A549 (cell line): ENCODE results near the gene LGMN. TPM values are rescaled to one million over a fixed set of nuclear protein-coding genes. Genes with fewer than 3 reads are reported as not detected.

Experiments used
- ATAC-seq, 2 experiments: fragments of 200-7000 bp in 1 of 2; fragments of >200 bp in 1 of 2; cut with Nextera tagmentation in 1 of 2; cut with Tn5 transposase in 1 of 2; 3 replicates each; pipeline versions ENCODE4 v1.8.0 to v1.9.1; 2018 to 2020; ENCODE audit warnings: mild to moderate bottlenecking in 1 of 2, moderate library complexity in 1 of 2
- CTCF ChIA-PET: fragments of 300-600 bp; sonication (Branson Sonifier 250); formaldehyde crosslinking; extraction: SDS; loops from one replicate; lab custom pipeline; 2021; ENCODE audit warnings: antibody characterized with exemption, inconsistent platforms; lab: Yijun Ruan, JAX
- POLR2A ChIA-PET: fragments of 350-600 bp; formaldehyde crosslinking; extraction: SDS; loops from one replicate; lab custom pipeline; 2021; ENCODE audit warnings: antibody characterized with exemption, inconsistent platforms; lab: Yijun Ruan, JAX
- DNase-seq, 2 experiments: peaks; one replicate each; pipeline versions ENCODE4 v3.0.0 to v3.0.0-alpha.2; 2011 to 2016; ENCODE audit warnings: low read depth in 1 of 2, low spot score in 1 of 2
- FAIRE-seq: peaks from 2 replicates; lab custom pipeline; 2011; peaks lifted over from hg19 to GRCh38; lab: Jason Lieb, UNC
- H3K27ac ChIP-seq, 2 experiments: fragments of >200 bp; sonication (Bioruptor Twin); formaldehyde crosslinking; 3 replicates each; pipeline ENCODE4 v1.5.1; 2016 to 2017
- H3K4me1 ChIP-seq: fragments of >200 bp; sonication (Bioruptor Twin); formaldehyde crosslinking; 3 replicates; pipeline ENCODE4 v1.6.1; 2016
- H3K4me2 ChIP-seq: fragments of >200 bp; sonication (Bioruptor Twin); formaldehyde crosslinking; 3 replicates; pipeline ENCODE4 v1.6.1; 2016
- H3K4me3 ChIP-seq: fragments of >200 bp; sonication (Bioruptor Twin); formaldehyde crosslinking; 3 replicates; pipeline ENCODE4 v1.5.1; 2016
- H3K9me3 ChIP-seq: fragments of >200 bp; sonication (Bioruptor Twin); formaldehyde crosslinking; 3 replicates; pipeline ENCODE4 v1.6.1; 2016
- BHLHE40 ChIP-seq: IDR thresholded peaks from 2 replicates; pipeline ENCODE4 v1.6.1; 2012; ENCODE audit warnings: low read depth, low read length, inconsistent platforms
- CBX2 ChIP-seq: fragments of 200-600 bp; sonication (generic); IDR thresholded peaks from 2 replicates; pipeline ENCODE4 v1.6.1; 2016; ENCODE audit warnings: low read depth, mild to moderate bottlenecking, borderline replicate concordance
- CBX8 ChIP-seq: fragments of 200-600 bp; sonication (generic); IDR thresholded peaks from 2 replicates; pipeline ENCODE4 v1.6.1; 2016
- ELK1 ChIP-seq: fragments of 150-350 bp; IDR thresholded peaks from 2 replicates; pipeline ENCODE4 v1.6.1; 2014; ENCODE audit warnings: low read depth, mild to moderate bottlenecking, low read length
- EP300 ChIP-seq, 2 experiments: fragments of >200 bp; sonication (Bioruptor Twin); formaldehyde crosslinking; IDR thresholded peaks; 2 replicates in 1 of 2; 3 replicates in 1 of 2; pipeline ENCODE4 v1.6.1; 2016 to 2017
- FOXS1 ChIP-seq: fragments of 250-450 bp; sonication (Bioruptor Pico); IDR thresholded peaks from 2 replicates; pipeline ENCODE4 v1.5.0; 2020; ENCODE audit warnings: mild to moderate bottlenecking, moderate library complexity
- GATA3 ChIP-seq: IDR thresholded peaks from 2 replicates; pipeline ENCODE4 v1.6.1; 2012; ENCODE audit warnings: borderline replicate concordance
- HDAC2 ChIP-seq: fragments of 200-600 bp; sonication (generic); IDR thresholded peaks from 2 replicates; pipeline ENCODE4 v1.6.1; 2016
- HES2 ChIP-seq: fragments of >200 bp; sonication (Bioruptor Twin); formaldehyde crosslinking; IDR thresholded peaks from 2 replicates; pipeline ENCODE4 v1.6.1; 2016
- HEYL ChIP-seq: fragments of 250-450 bp; sonication (Bioruptor Pico); IDR thresholded peaks from 2 replicates; pipeline ENCODE4 v1.8.0; 2021; ENCODE audit warnings: mild to moderate bottlenecking, moderate library complexity
- JUNB ChIP-seq: fragments of >200 bp; sonication (Bioruptor Twin); formaldehyde crosslinking; IDR thresholded peaks from 2 replicates; pipeline ENCODE4 v1.6.1; 2016
- KDM1A ChIP-seq: fragments of 200-600 bp; sonication (generic); IDR thresholded peaks from 2 replicates; pipeline ENCODE4 v1.6.1; 2016; ENCODE audit warnings: low read depth, mild to moderate bottlenecking
- KDM5A ChIP-seq: fragments of 200-600 bp; sonication (generic); IDR thresholded peaks from 2 replicates; pipeline ENCODE4 v1.6.1; 2016; ENCODE audit warnings: antibody characterized with exemption, mild to moderate bottlenecking
- MAZ ChIP-seq: fragments of 150-350 bp; IDR thresholded peaks from 2 replicates; pipeline ENCODE4 v1.6.1; 2014; ENCODE audit warnings: antibody characterized with exemption, low read depth, low read length, borderline replicate concordance
- NFE2L2 ChIP-seq: fragments of 150-350 bp; conservative IDR thresholded peaks from 2 replicates; pipeline ENCODE4 v1.6.1; 2014; ENCODE audit warnings: low read length
- NPAS2 ChIP-seq: fragments of 250-450 bp; sonication (Bioruptor Pico); IDR thresholded peaks from 2 replicates; pipeline ENCODE4 v1.8.0; 2022; ENCODE audit warnings: mild to moderate bottlenecking, moderate library complexity, borderline replicate concordance
- NR3C1 ChIP-seq: fragments of >200 bp; sonication (Bioruptor Twin); formaldehyde crosslinking; IDR thresholded peaks from 3 replicates; pipeline ENCODE4 v1.6.1; 2017
- POLR2A ChIP-seq: IDR thresholded peaks from 2 replicates; pipeline ENCODE4 v1.6.1; 2012; ENCODE audit warnings: mild to moderate bottlenecking, low read length
- RAD21 ChIP-seq, 2 experiments: fragments of >200 bp in 1 of 2; sonication (Bioruptor Twin) in 1 of 2; formaldehyde crosslinking in 1 of 2; IDR thresholded peaks in 1 of 2; conservative IDR thresholded peaks in 1 of 2; 2 replicates in 1 of 2; 3 replicates in 1 of 2; pipeline ENCODE4 v1.6.1; 2012 to 2018; ENCODE audit warnings: inconsistent platforms in 1 of 2
- RCOR1 ChIP-seq: fragments of 150-350 bp; IDR thresholded peaks from 2 replicates; pipeline ENCODE4 v1.6.1; 2014; ENCODE audit warnings: antibody characterized with exemption, low read length, low read depth
- REST ChIP-seq: fragments of 200-600 bp; sonication (generic); IDR thresholded peaks from 2 replicates; pipeline ENCODE4 v1.6.1; 2016; ENCODE audit warnings: antibody characterized with exemption, mild to moderate bottlenecking, moderate library complexity
- RFX5 ChIP-seq: fragments of 450-650 bp; IDR thresholded peaks from 2 replicates; pipeline ENCODE4 v1.7.1; 2014; ENCODE audit warnings: antibody characterized with exemption, mild to moderate bottlenecking, moderate library complexity
- SMC3 ChIP-seq: fragments of >200 bp; sonication (Bioruptor Twin); formaldehyde crosslinking; IDR thresholded peaks from 3 replicates; pipeline ENCODE4 v1.6.1; 2018; ENCODE audit warnings: inconsistent platforms
- USF2 ChIP-seq: fragments of 450-650 bp; IDR thresholded peaks from 2 replicates; pipeline ENCODE4 v1.6.1; 2014; ENCODE audit warnings: antibody characterized with exemption
- ZC3H11A ChIP-seq: fragments of 450-650 bp; IDR thresholded peaks from 2 replicates; pipeline ENCODE4 v1.6.1; 2014; ENCODE audit warnings: antibody characterized with exemption, mild to moderate bottlenecking
- ZFP36 ChIP-seq: fragments of 450-650 bp; IDR thresholded peaks from 2 replicates; pipeline ENCODE4 v1.6.1; 2014; ENCODE audit warnings: borderline replicate concordance; ENCODE audit not compliant: partially characterized antibody
- ZSCAN20 ChIP-seq: fragments of 250-450 bp; sonication (Bioruptor Pico); IDR thresholded peaks from 2 replicates; pipeline ENCODE4 v1.8.0; 2022; ENCODE audit warnings: mild to moderate bottlenecking, moderate library complexity
- WGBS: methylation state at CpG from one replicate; pipeline ENCODE4 v1.1.6; 2017; ENCODE audit errors: missing lambda C conversion rate; 5-methylcytosine and 5-hydroxymethylcytosine counted together
- polyA plus RNA-seq, 4 experiments: library from polyadenylated mRNA; depleted of rRNA in 3 of 4; stranded (reverse); fragments of >200 nt; fragmentation: RNase III in 1 of 4; extraction: RNeasy Plus Mini Kit Qiagen cat#74134 plus additional on column Dnase treatment in 1 of 4; gene quantifications; 2 replicates in 3 of 4; 3 replicates in 1 of 4; pipeline ENCODE4 v1.2.3, GENCODE V29; 2011 to 2017

Gene LGMN
- polyA plus RNA-seq, 2 of the 4 experiments (the other 2 are of a cell fraction) = 70.4 to 106 TPM

- H3K9me3 ChIP-seq = no peaks in the 10 kb centered on the region
- ATAC-seq (no peak), DNase-seq (no peak), FAIRE-seq (no peak)
- POLR2A ChIA-PET = no interaction called here
- H3K4me1 ChIP-seq = no peaks in the 10 kb centered on the region
- H3K27ac ChIP-seq = no peak overlapping the region
- TF ChIP-seq USF2 (no peak), JUNB (no peak), GATA3 (no peak), HDAC2 (no peak), POLR2A (no peak), ZC3H11A (no peak), RFX5 (no peak), ELK1 (no peak), RCOR1 (no peak)
- H3K4me2 ChIP-seq = no peak overlapping the region
- WGBS = 78% methylated on average over 10 of the region's 11 CpGs
- no peak overlapping the region for H3K4me3 ChIP-seq
- CTCF ChIA-PET = interaction anchor here (0.8 to 2.2 kb wide), 2 partner anchors 10 to 27 kb away, joined by 3 to 6 read pairs; no protein-coding TSS in a partner anchor
Observed at GRCh38 chr14:92659765-92660561, 88.5 kb downstream of the LGMN start.

- ChIA-PET POLR2A (interaction anchor here (0.5 kb wide), 1 partner anchor 22 kb away, joined by 3 read pairs; no protein-coding TSS in a partner anchor), CTCF (interaction anchor here (2.2 kb wide), 1 partner anchor 12 kb away, joined by 6 read pairs; no protein-coding TSS in a partner anchor)
- ATAC-seq = no peak
Observed at GRCh38 chr14:92658684-92659083, 89.7 kb downstream of the LGMN start.

More at GRCh38 chr14:92658684-92659083, 89.7 kb downstream of the LGMN start:
- no peak for TF ChIP-seq HES2
- no peak for TF ChIP-seq ZSCAN20 (CRISPR knock-in tag)
- no peak for TF ChIP-seq RAD21 (conservative IDR thresholded peaks at IDR 0.05 in 1 of 2, IDR thresholded peaks at IDR 0.05 in 1 of 2)
- no peak for TF ChIP-seq KDM5A
- TF ChIP-seq CBX2 = no peak
- no peak for TF ChIP-seq NR3C1
- no peak for TF ChIP-seq CBX8
- no peak for TF ChIP-seq REST
- TF ChIP-seq ZFP36 = no peak
- no peak for TF ChIP-seq USF2
- no peak for TF ChIP-seq FOXS1 (CRISPR knock-in tag)
- no peak for TF ChIP-seq NFE2L2
- TF ChIP-seq NPAS2 (CRISPR knock-in tag) = no peak
- no peak for TF ChIP-seq SMC3
- no peak for TF ChIP-seq HDAC2
- no peak for TF ChIP-seq MAZ
- no peak for TF ChIP-seq BHLHE40
- no peak for TF ChIP-seq KDM1A
- no peak for TF ChIP-seq EP300 (IDR thresholded peaks at IDR 0.05)
- no peak for TF ChIP-seq HEYL (CRISPR knock-in tag)
- TF ChIP-seq, all 56 proteins: peak for 0
- Histone ChIP-seq H3K27ac (no peak overlapping the region), H3K4me3 (no peak overlapping the region), H3K4me2 (no peak overlapping the region), H3K4me1 (no peaks in the 10 kb centered on the region), H3K9me3 (no peaks in the 10 kb centered on the region)
- DNase-seq (no peak), FAIRE-seq (no peak)
